ENCODE measurements around the gene TMEM79. TPM values are rescaled to one million over a fixed set of nuclear protein-coding genes. Genes with fewer than 3 reads are reported as not detected.

TMEM79 gene, protein sequence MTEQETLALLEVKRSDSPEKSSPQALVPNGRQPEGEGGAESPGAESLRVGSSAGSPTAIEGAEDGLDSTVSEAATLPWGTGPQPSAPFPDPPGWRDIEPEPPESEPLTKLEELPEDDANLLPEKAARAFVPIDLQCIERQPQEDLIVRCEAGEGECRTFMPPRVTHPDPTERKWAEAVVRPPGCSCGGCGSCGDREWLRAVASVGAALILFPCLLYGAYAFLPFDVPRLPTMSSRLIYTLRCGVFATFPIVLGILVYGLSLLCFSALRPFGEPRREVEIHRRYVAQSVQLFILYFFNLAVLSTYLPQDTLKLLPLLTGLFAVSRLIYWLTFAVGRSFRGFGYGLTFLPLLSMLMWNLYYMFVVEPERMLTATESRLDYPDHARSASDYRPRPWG
- 2.2 and 2.7 TPM in 2 replicates for total RNA-seq (2014; rRNA removed; shearing (Covaris generic))
- polyA plus RNA-seq (2015; cell fraction: cytosol; rRNA removed), result 2.8 and 3.2 TPM in 2 replicates
- polyA plus RNA-seq (2015; cell fraction: nucleus; rRNA removed), result 7.8 and 7.9 TPM in 2 replicates

DNA sequence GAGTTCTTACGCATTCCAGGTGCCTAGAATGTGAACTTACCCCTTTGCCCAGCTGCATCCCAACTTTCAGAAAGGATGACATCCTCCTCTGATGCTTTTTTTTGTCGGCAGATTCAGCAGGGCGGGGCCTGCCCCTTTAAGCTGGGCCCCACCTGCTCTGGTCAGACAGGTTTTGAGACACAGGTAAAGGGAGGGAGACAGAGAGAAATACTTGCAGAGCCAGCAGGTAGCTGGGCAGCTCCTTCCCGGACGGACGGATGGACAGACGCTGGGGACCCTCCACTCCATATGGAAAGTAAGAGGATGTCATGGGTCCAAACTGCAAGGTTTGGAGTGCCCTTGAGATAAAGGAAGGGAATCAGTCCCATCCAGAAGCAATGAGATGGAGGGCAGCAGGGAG lies at the start of gene TMEM79:
Gene TMEM79, plus strand, starts transcription at position 214 of the 400 bp plus-strand sequence. CDS start 902 bp downstream, outside the sequence.
- DNase-seq (ENCODE audit: low read depth), result no peak

DNA sequence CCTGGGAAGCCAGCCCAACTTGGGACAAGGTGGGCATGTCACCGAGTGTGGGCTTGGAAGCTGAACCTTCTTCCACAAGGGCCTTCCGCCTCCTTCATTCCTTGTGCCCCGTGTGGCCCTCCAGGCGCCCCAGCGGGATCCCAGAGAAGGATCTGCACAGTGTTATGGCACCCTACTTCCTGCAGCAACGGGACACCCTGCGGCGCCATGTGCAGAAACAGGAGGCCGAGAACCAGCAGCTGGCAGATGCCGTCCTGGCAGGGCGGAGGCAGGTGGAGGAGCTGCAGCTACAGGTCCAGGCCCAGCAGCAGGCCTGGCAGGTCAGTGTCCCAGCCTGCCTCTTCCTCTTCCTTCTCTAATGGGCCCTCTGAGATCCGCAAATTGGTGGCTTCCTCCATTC lies 48.0 kb upstream of the TMEM79 start:
- no peak for DNase-seq (ENCODE audit: low read depth)

DNA sequence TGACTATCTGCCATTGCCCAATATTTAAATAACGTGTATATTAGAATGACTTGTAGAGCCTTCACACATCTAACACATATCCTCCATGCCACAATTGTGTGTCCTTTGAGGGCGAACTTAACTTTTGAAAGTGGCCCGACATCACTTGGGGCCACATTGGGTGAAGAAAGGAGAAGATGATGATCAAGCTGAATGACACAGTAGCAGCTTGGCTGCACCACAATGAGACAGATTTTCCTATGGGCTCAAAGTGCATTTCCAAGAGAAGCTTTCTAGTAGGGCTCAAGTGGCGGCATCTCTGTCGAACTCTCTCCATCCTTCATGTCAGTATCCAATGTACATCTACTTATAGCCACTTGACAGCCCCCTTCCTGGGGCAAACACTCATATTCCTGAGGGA lies 45.9 kb upstream of the TMEM79 start:
- no peak for DNase-seq (ENCODE audit: low read depth)

DNA sequence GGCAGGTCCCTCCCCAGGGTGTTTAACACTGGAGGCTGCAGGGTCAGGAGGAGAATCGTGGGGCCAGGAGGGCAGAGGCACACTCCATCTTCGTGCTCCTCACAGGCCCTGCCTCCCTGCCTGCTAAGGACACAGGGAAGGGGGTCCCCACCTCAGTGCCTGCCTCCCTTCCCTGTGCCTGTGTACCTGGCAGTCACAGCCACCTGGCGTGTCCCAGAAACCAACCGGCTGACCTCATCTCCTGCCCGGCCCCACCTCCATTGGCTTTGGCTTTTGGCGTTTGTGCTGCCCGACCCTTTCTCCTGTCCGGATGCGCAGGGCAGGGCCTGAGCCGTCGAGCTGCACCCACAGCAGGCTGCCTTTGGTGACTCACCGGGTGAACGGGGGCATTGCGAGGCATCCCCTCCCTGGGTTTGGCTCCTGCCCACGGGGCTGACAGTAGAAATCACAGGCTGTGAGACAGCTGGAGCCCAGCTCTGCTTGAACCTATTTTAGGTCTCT lies 42.8 kb upstream of the TMEM79 start:
- peak; percentile 82 for DNase-seq (ENCODE audit: low read depth)

DNA sequence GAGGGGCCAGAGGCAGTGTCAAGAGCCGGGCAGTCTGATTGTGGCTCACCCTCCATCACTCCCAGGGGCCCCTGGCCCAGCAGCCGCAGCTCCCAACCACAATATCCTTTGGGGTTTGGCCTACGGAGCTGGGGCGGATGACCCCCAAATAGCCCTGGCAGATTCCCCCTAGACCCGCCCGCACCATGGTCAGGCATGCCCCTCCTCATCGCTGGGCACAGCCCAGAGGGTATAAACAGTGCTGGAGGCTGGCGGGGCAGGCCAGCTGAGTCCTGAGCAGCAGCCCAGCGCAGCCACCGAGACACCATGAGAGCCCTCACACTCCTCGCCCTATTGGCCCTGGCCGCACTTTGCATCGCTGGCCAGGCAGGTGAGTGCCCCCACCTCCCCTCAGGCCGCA lies 42.2 kb upstream of the TMEM79 start, which contains the start of gene BGLAP:
Gene BGLAP, plus strand, starts transcription at position 259 of the 400 bp plus-strand sequence. Its CDS starts 48 bp downstream, at position 307.
- peak; percentile 36 for DNase-seq (ENCODE audit: low read depth)

DNA sequence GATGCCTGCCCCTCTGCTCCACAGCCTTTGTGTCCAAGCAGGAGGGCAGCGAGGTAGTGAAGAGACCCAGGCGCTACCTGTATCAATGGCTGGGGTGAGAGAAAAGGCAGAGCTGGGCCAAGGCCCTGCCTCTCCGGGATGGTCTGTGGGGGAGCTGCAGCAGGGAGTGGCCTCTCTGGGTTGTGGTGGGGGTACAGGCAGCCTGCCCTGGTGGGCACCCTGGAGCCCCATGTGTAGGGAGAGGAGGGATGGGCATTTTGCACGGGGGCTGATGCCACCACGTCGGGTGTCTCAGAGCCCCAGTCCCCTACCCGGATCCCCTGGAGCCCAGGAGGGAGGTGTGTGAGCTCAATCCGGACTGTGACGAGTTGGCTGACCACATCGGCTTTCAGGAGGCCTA lies 41.4 kb upstream of the TMEM79 start:
- no peak for DNase-seq (ENCODE audit: low read depth)

DNA sequence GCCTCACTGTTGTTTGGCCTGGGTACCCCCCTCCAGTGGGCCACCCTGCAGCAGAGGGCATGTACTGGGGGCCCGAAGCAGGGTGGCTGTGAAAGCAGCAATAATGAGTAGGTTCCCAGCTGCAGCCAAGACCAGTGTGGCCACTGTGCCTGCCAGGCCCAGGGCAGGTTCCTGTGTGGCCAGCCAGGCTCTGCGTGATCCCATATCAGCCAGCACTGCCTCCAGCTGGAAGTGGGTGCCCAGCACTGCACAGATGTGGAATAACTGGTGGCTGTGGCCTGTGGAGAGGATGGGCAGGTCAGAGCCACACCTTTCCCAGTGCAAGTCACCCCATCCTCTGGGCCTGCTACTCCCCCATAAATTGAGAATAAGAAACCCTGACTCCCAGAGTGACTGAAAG lies 40.0 kb upstream of the TMEM79 start:
- DNase-seq (ENCODE audit: low read depth), result no peak

DNA sequence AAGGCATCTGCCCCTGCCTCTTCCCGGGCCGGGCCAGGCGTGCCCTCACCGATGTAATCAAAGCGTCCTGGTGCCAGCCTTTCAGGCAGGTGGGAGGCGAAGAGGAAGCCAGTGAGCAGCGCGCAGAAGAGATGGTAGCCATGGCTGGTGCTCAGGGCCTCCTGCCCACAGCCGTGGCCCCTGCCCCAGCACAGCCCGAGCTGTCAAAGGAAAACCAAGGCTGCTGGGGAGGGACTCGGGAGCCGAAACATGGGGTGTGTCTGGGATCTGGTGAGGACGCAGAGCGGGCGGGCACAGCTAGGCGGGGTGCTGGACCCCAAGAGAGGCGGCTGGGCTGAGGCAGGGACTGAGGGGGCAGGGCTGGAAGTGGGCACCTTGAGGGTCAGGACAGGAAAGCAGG lies 39.4 kb upstream of the TMEM79 start:
- no peak for DNase-seq (ENCODE audit: low read depth)

DNA sequence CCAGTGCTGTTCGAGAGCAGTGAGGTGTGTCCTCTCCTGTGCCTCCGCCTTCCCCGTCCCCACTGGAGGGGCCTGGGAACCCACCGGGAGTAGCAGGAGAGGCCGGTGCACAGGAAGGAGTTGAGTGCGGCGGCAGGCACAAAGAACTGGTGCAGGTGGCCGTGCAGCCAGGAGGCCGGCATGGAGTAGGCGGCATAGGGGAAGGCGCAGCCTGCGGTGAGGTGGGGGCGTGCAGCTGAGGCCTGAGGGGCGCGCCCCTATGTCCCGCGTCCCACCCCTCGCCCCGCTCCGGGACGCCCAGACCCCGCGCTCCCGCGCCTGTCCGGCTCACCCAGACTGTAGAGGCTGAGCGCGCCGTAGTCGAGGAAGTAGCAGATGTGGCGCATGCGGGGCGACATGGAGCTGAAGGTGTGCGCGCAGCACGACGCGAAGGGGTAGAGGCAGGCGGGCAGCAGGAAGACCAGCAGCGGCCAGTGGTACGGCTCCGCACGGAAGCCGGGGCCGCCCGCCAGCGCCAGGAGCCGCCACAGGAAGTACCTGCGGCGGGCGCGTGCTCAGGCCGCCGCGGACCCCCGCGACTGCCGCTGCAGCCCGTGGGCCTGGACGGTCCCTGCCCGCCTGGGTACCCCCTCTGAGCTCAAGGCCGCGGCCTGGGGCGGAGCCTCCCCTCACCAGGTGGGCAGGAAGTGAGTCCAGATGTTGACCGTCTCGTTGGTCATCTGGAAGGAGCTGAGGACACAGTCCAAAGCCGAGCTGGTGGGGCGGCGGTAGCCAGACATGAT lies 38.5 kb upstream of the TMEM79 start:
- DNase-seq (ENCODE audit: low read depth), result no peak

DNA sequence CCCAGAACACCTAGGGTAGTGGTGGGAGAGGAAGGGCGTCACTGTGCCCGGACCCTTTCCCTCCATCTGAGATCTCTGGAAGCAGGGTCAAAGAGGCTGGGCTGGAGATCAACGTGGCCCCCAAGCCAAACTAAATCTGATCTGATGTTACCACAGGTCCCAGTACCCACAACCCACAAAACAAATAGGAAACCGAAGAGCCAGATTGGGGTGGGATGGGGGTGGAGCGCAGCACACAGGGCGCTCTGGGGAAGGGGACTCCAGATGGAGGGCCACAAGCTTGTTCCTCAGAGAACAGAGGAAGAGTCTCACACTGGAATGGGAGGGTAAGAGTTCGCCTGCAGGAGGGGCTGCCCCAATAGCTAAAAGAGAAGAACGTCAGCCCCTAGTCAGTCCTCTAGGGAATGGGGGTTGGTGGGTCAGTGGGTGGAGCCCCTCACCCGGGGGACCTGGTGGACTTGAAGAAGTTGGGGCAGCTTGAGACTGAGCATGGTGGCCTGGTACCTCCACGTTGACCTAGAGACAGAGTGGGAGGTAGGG lies 37.8 kb upstream of the TMEM79 start:
- DNase-seq (ENCODE audit: low read depth), result no peak

DNA sequence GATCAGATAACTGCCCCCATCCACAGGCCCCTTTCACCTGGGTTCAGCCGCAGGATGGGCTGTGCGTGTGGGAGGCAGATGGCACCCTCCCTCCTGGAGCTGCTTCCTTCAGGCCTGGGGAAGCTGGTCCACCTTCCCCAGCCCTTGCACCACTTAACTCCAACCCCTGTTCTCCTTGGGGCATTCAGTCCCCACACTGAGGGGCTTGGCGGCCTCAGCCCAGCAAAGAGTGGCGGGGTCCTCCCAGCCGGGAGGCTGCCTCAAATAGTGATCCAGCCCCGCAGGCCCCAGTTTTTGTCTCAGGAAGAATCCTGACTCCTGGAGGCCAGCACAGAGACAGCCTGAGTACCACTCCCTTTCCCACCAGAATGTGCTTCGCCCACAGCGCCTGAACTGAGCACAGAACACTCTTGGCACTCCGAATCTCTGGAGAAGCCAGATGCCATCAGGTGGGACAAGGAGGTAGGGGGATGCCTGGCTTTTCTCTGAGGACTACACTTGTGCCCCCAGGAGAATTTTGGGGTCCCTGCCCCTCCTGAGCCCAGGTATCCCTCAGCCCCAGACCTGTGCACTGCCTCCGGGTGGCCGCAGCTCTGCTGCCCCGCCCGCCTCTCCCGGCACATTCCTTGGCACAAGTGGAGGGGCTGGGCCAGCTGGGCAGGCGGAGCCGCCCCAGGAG lies 37.2 kb upstream of the TMEM79 start:
- DNase-seq (ENCODE audit: low read depth), result no peak

DNA sequence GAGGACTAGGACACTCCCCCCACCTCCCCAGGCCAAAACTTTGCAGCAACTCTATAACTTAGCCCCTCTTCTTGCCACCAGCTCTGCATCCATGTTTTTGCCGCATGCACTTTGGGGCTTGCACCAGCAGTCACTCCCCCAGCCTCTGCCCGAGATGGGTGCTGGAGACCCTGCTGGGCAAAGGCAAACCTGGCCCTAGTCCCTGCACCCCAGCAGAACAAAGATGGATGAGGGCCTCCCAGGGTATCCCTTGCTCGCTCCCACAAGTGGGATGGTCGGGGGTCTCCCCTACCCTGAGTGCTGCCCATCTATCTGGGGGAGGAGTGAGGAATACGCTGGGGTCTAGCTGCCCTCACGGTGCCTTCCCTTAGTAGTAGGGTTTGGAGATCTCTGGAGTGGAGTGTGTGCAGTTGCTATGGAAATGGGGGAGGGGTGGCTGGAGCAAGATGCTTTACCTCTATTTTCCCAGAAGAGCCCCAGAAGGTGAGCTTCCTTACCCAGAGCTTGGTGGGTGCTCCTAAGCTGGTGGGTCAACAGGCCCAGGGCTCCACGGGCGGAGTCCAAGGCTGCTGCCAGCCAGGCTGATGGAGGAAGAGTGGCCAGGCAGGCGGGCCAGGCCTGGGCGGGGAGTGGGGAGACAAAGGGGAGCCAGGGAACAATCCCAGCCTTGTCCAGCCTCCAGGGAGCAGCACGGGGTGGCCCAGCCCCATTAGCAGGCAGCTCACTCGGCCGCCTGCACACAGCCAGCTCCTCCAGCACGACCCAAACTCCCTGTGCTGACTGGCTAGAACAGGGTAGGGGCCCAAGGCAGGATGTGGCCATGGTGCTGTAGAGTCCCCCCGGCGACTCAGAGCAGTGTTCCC lies 36.4 kb upstream of the TMEM79 start, which contains the start of gene PAQR6:
Gene PAQR6, minus strand, starts transcription at position 597 of the 863 bp plus-strand sequence. CDS start 1,325 bp downstream, outside the sequence.
- peak; percentile 25 for DNase-seq (ENCODE audit: low read depth)

DNA sequence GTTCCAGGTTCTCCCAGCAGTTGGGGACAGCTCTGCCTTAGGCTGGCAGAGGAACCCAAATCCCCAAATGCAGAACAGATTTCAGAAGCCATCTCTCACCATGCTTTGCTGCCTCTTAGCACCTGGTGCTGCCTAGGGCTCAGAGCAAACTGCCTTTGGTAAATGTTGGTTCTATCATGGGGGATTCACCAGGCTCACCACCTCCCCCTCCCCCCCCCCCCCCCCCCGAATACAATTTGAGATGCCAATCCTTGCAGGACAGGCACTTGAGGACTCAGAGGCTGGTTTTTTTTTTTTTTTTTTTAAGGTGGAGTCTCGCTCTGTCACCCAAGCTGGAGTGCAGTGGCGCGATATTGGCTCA lies 35.8 kb upstream of the TMEM79 start:
- DNase-seq (ENCODE audit: low read depth), result no peak

DNA sequence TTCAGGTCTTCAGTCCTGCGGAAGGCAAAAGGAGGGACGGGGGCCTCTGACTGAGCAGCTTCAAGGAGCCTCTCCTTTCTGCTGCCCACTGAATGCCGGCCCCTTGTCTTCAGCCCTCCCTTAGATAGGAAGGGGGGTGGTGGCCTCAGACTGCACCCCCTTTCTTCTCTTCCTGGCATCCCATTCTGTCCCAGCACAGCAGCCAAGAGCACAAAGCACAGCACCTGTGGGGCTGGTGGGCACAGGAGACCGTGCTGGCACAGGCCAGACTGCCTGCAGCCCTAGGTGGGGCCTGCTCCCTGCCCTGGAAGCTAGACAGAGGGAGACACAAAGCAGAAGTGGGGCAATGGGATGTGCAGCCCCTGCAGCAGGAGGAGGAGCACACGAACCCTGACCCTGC lies 34.5 kb upstream of the TMEM79 start:
- no peak for DNase-seq (ENCODE audit: low read depth)

DNA sequence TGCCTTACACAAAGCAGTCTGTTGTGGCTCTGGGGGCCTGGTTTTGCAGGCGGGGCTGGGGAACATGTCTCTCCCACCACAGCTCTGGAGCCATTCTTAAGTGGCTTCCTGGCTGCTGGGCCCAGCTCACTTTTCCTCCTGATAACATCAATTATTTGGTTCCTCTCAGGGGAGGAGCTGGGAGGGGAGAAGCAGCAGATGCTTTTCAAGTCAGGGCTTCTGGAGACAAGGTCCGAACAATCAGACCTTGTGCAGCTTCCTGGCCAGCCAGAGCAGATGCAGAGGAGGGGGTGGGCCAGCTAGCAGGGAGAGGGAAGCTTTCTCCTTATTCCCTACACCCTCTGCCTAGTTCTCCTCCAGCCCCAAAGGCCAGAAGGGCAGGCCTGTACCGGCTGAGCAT lies 32.6 kb upstream of the TMEM79 start:
- DNase-seq (ENCODE audit: low read depth), result no peak

DNA sequence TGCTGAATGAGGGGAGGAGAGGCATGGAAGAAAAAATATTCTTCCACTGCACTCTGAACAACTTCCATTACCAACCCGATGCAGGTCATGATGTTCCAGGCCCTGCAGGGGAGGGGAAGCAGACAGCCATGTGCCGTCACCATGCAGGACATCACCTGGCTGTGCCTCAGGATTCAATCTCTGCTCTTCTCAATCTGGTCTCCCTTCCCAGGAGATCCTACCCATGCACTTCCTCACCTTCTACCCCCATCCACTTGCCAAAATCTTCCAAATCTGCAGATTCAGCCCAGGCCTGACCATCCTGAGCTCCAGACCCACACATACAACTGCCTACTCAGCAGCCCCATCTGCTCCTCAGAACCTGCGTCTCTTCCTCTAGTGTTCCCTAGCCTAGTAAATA lies 30.5 kb upstream of the TMEM79 start:
- no peak for DNase-seq (ENCODE audit: low read depth)

DNA sequence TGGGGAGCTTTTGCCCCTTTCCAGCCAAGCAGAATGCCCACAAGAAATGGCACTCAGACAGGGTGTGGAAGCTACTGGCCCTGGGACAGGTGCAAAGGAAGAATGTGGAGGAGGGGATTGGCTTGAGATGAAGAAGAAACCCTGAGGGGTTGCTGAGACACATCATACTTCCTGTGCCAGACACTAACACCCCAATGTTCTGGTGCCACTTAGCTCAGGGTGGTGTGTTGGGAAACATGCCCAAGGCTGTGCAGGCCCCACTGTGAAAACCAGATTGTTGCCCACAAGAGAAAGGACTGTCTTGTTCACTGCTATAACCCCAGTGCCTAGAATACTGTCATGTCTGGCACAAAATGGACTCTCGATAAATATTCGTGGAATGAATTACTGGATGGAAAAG lies 26.4 kb upstream of the TMEM79 start:
- DNase-seq (ENCODE audit: low read depth), result no peak

DNA sequence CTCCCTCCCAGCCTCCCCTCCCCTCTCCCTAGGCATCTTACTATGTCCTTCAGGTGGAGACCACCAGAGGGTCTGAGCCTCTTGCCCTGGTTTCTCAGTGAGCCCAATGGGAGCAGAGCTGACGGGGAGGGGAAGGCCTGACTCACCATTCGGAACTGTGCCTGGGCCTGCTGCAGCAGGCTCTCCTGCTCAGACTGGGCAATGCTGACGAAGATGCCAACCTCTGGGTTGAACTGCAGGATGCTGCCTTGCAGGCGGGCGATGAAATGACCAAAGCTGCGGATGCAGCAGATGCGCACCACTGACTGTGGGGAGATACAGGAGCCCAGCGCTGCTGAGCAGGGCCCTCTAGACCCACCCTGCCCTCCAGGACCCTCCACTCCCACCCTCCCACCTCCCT lies 25.3 kb upstream of the TMEM79 start:
- DNase-seq (ENCODE audit: low read depth), result no peak

DNA sequence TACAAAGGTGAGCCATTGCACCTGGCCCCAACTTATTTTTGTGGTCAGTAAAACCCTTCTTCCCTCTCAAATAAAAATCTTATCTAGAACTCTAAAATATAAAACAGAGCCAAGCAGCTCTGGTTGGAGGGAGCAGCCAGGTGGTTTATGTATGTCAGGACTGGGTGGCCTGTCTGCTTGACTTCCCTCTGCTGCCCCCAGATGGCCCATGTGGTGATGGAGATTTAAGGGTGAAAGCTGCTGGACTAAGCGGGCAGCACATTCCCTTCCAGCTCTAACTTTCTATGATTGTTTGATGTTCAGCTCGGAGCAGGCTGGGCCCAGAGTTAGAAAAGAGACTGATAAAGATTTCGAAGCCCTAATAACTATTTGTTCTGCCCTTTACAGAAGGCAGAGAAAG lies 24.3 kb upstream of the TMEM79 start:
- no peak for DNase-seq (ENCODE audit: low read depth)

DNA sequence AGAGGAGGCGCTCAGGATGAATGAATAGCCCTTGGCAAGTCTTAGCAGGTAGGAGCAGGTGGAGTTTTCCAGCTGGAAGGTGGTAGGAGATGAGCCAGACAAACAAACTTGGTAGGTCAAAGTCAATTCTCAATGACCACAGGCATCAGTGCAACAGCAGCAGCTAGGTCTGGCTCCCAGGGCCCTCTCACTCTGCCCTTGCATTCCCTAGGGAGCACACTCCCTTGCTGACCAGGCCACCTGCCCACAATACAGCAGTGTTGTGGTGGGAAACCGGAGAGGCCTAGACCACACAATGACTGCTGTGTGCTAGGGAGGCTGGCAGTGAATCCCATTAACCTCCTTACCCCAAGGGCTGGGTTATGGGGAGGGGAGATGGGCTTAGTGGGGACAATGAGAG lies 23.2 kb upstream of the TMEM79 start:
- DNase-seq (ENCODE audit: low read depth), result no peak
